GM12872 (cell line): ENCODE measurements around the gene TMEM106C.

Experiments
- CTCF ChIP-seq: IDR thresholded peaks from 3 replicates; pipeline ENCODE4 v1.5.1; 2011; ENCODE audit warnings: low read depth, mild to moderate bottlenecking, low read length, moderate library complexity; ENCODE audit not compliant: insufficient read depth

TMEM106C gene

GRCh38 chr12:48013287-48013686 is 49.9 kb downstream of the TMEM106C start:
- no peak for TF ChIP-seq CTCF

GRCh38 chr12:48015129-48015528 is 51.7 kb downstream of the TMEM106C start:
- TF ChIP-seq CTCF, result no peak

- TF ChIP-seq CTCF, result no peak
Observed at GRCh38 chr12:48015954-48016353, 52.6 kb downstream of the TMEM106C start.

- TF ChIP-seq CTCF, result no peak
Observed at GRCh38 chr12:48016373-48017020, 53.1 kb downstream of the TMEM106C start.

- TF ChIP-seq CTCF, result no peak
Observed at GRCh38 chr12:48017496-48017895, 54.1 kb downstream of the TMEM106C start.

- TF ChIP-seq CTCF, result no peak
Observed at GRCh38 chr12:48017921-48018617, 54.7 kb downstream of the TMEM106C start.
